A549 (cell line): Measurements from ENCODE around the gene DDR1. TPM values are rescaled to one million over a fixed set of nuclear protein-coding genes. Genes with fewer than 3 reads are reported as not detected.

Experiments used
- ATAC-seq, 2 experiments: fragments of 200-7000 bp in 1 of 2; fragments of >200 bp in 1 of 2; cut with Nextera tagmentation in 1 of 2; cut with Tn5 transposase in 1 of 2; 3 replicates each; pipeline versions ENCODE4 v1.8.0 to v1.9.1; 2018 to 2020; ENCODE audit warnings: mild to moderate bottlenecking in 1 of 2, moderate library complexity in 1 of 2
- CTCF ChIA-PET: fragments of 300-600 bp; sonication (Branson Sonifier 250); formaldehyde crosslinking; extraction: SDS; loops from one replicate; lab custom pipeline; 2021; ENCODE audit warnings: antibody characterized with exemption, inconsistent platforms; lab: Yijun Ruan, JAX
- POLR2A ChIA-PET: fragments of 350-600 bp; formaldehyde crosslinking; extraction: SDS; loops from one replicate; lab custom pipeline; 2021; ENCODE audit warnings: antibody characterized with exemption, inconsistent platforms; lab: Yijun Ruan, JAX
- DNase-seq, 2 experiments: peaks; one replicate each; pipeline versions ENCODE4 v3.0.0 to v3.0.0-alpha.2; 2011 to 2016; ENCODE audit warnings: low read depth in 1 of 2, low spot score in 1 of 2
- FAIRE-seq: peaks from 2 replicates; lab custom pipeline; 2011; peaks lifted over from hg19 to GRCh38; lab: Jason Lieb, UNC
- H3K27ac ChIP-seq, 2 experiments: fragments of >200 bp; sonication (Bioruptor Twin); formaldehyde crosslinking; 3 replicates each; pipeline ENCODE4 v1.5.1; 2016 to 2017
- H3K4me1 ChIP-seq: fragments of >200 bp; sonication (Bioruptor Twin); formaldehyde crosslinking; 3 replicates; pipeline ENCODE4 v1.6.1; 2016
- H3K4me2 ChIP-seq: fragments of >200 bp; sonication (Bioruptor Twin); formaldehyde crosslinking; 3 replicates; pipeline ENCODE4 v1.6.1; 2016
- H3K4me3 ChIP-seq: fragments of >200 bp; sonication (Bioruptor Twin); formaldehyde crosslinking; 3 replicates; pipeline ENCODE4 v1.5.1; 2016
- H3K9me3 ChIP-seq: fragments of >200 bp; sonication (Bioruptor Twin); formaldehyde crosslinking; 3 replicates; pipeline ENCODE4 v1.6.1; 2016
- BHLHE40 ChIP-seq: IDR thresholded peaks from 2 replicates; pipeline ENCODE4 v1.6.1; 2012; ENCODE audit warnings: low read depth, low read length, inconsistent platforms
- CBX8 ChIP-seq: fragments of 200-600 bp; sonication (generic); IDR thresholded peaks from 2 replicates; pipeline ENCODE4 v1.6.1; 2016
- CEBPB ChIP-seq, 2 experiments: fragments of >200 bp in 1 of 2; sonication (Bioruptor Twin) in 1 of 2; formaldehyde crosslinking in 1 of 2; IDR thresholded peaks; 2 replicates each; pipeline ENCODE4 v1.6.1; 2012 to 2016
- CHD2 ChIP-seq: fragments of 150-350 bp; IDR thresholded peaks from 2 replicates; pipeline ENCODE4 v1.6.1; 2014; ENCODE audit warnings: low read length; ENCODE audit not compliant: partially characterized antibody
- EHF ChIP-seq: fragments of 250-450 bp; sonication (Bioruptor Pico); IDR thresholded peaks from 2 replicates; pipeline ENCODE4 v1.5.0; 2020; ENCODE audit warnings: mild to moderate bottlenecking
- FOSB ChIP-seq: fragments of 250-450 bp; sonication (Bioruptor Pico); IDR thresholded peaks from 2 replicates; pipeline ENCODE4 v1.5.0; 2020; ENCODE audit warnings: mild to moderate bottlenecking, moderate library complexity
- FOSL2 ChIP-seq, 2 experiments: fragments of 450-650 bp in 1 of 2; fragments of >200 bp in 1 of 2; sonication (Bioruptor Twin) in 1 of 2; formaldehyde crosslinking; IDR thresholded peaks; 2 replicates each; pipeline versions ENCODE4 v1.5.0 to v1.6.1; 2016 to 2020; ENCODE audit warnings: mild to moderate bottlenecking in 1 of 2, moderate library complexity in 1 of 2
- HDAC2 ChIP-seq: fragments of 200-600 bp; sonication (generic); IDR thresholded peaks from 2 replicates; pipeline ENCODE4 v1.6.1; 2016
- HES2 ChIP-seq: fragments of >200 bp; sonication (Bioruptor Twin); formaldehyde crosslinking; IDR thresholded peaks from 2 replicates; pipeline ENCODE4 v1.6.1; 2016
- HEYL ChIP-seq: fragments of 250-450 bp; sonication (Bioruptor Pico); IDR thresholded peaks from 2 replicates; pipeline ENCODE4 v1.8.0; 2021; ENCODE audit warnings: mild to moderate bottlenecking, moderate library complexity
- HOXB13 ChIP-seq: fragments of 250-450 bp; sonication (Bioruptor Pico); IDR thresholded peaks from 2 replicates; pipeline ENCODE4 v1.5.0; 2020; ENCODE audit warnings: low read depth, mild to moderate bottlenecking, moderate library complexity
- HOXB5 ChIP-seq: fragments of 250-450 bp; sonication (Bioruptor Pico); IDR thresholded peaks from 2 replicates; pipeline ENCODE4 v1.5.0; 2020; ENCODE audit warnings: mild to moderate bottlenecking, moderate library complexity
- MAZ ChIP-seq: fragments of 150-350 bp; IDR thresholded peaks from 2 replicates; pipeline ENCODE4 v1.6.1; 2014; ENCODE audit warnings: antibody characterized with exemption, low read depth, low read length, borderline replicate concordance
- MYC ChIP-seq: IDR thresholded peaks from 2 replicates; pipeline ENCODE4 v1.6.1; 2012; ENCODE audit warnings: mild to moderate bottlenecking, inconsistent platforms, low read length, improper control_type of control experiment, borderline replicate concordance
- NFE2L2 ChIP-seq: fragments of 150-350 bp; conservative IDR thresholded peaks from 2 replicates; pipeline ENCODE4 v1.6.1; 2014; ENCODE audit warnings: low read length
- NPAS2 ChIP-seq: fragments of 250-450 bp; sonication (Bioruptor Pico); IDR thresholded peaks from 2 replicates; pipeline ENCODE4 v1.8.0; 2022; ENCODE audit warnings: mild to moderate bottlenecking, moderate library complexity, borderline replicate concordance
- NR3C1 ChIP-seq: fragments of >200 bp; sonication (Bioruptor Twin); formaldehyde crosslinking; IDR thresholded peaks from 3 replicates; pipeline ENCODE4 v1.6.1; 2017
- PHF8 ChIP-seq: fragments of 200-600 bp; sonication (generic); IDR thresholded peaks from 2 replicates; pipeline ENCODE4 v1.6.1; 2016; ENCODE audit warnings: low read depth, mild to moderate bottlenecking, antibody characterized with exemption, moderate library complexity, borderline replicate concordance
- POLR2AphosphoS2 ChIP-seq: conservative IDR thresholded peaks from 2 replicates; pipeline ENCODE4 v1.6.1; 2012; ENCODE audit warnings: low read length, improper control_type of control experiment, inconsistent platforms
- RARB ChIP-seq: fragments of 250-450 bp; sonication (Bioruptor Pico); IDR thresholded peaks from 2 replicates; pipeline ENCODE4 v1.8.0; 2021; ENCODE audit warnings: mild to moderate bottlenecking, moderate library complexity
- RNF2 ChIP-seq: fragments of 200-600 bp; sonication (generic); IDR thresholded peaks from 2 replicates; pipeline ENCODE4 v1.6.1; 2016; ENCODE audit warnings: low read depth, mild to moderate bottlenecking, antibody characterized with exemption, moderate library complexity, borderline replicate concordance
- ZC3H11A ChIP-seq: fragments of 450-650 bp; IDR thresholded peaks from 2 replicates; pipeline ENCODE4 v1.6.1; 2014; ENCODE audit warnings: antibody characterized with exemption, mild to moderate bottlenecking
- ZFP36 ChIP-seq: fragments of 450-650 bp; IDR thresholded peaks from 2 replicates; pipeline ENCODE4 v1.6.1; 2014; ENCODE audit warnings: borderline replicate concordance; ENCODE audit not compliant: partially characterized antibody
- ZNF302 ChIP-seq: fragments of 250-450 bp; sonication (Bioruptor Pico); IDR thresholded peaks from 2 replicates; pipeline ENCODE4 v1.9.0; 2021; ENCODE audit warnings: inconsistent platforms, mild to moderate bottlenecking, moderate library complexity
- ZSCAN20 ChIP-seq: fragments of 250-450 bp; sonication (Bioruptor Pico); IDR thresholded peaks from 2 replicates; pipeline ENCODE4 v1.8.0; 2022; ENCODE audit warnings: mild to moderate bottlenecking, moderate library complexity
- WGBS: methylation state at CpG from one replicate; pipeline ENCODE4 v1.1.6; 2017; ENCODE audit errors: missing lambda C conversion rate; 5-methylcytosine and 5-hydroxymethylcytosine counted together
- polyA plus RNA-seq, 4 experiments: library from polyadenylated mRNA; depleted of rRNA in 3 of 4; stranded (reverse); fragments of >200 nt; fragmentation: RNase III in 1 of 4; extraction: RNeasy Plus Mini Kit Qiagen cat#74134 plus additional on column Dnase treatment in 1 of 4; gene quantifications; 2 replicates in 3 of 4; 3 replicates in 1 of 4; pipeline ENCODE4 v1.2.3, GENCODE V29; 2011 to 2017
- TF ChIP-seq, protein P1 (sequence below): fragments of 450-650 bp; IDR thresholded peaks from 2 replicates; pipeline ENCODE4 v1.6.1; 2014; ENCODE audit warnings: antibody characterized with exemption

The DDR1 gene
- polyA plus RNA-seq, 2 of the 4 experiments (the other 2 are of a cell fraction), result 19.8 to 43.5 TPM

- 94% methylated on average over 4 of the region's 4 CpGs for WGBS
- CTCF ChIA-PET, result interaction anchor here (0.6 to 1.7 kb wide), 9 partner anchors 9 to 210 kb away, joined by 3 to 6 read pairs (median 4); no protein-coding TSS in a partner anchor
- H3K4me2 ChIP-seq, result no peak overlapping the region
- FAIRE-seq (no peak), DNase-seq (no peak), ATAC-seq (no peak)
- peak overlapping the region in 1 of 2 experiments; percentile 35; a peak in 1 of 6 replicates for H3K27ac ChIP-seq
- TF ChIP-seq ZC3H11A (no peak), ZSCAN20 (CRISPR knock-in tag) (no peak), CHD2 (no peak), HOXB5 (CRISPR knock-in tag) (no peak), FOSB (no peak), CBX8 (no peak), HDAC2 (no peak)
- TF ChIP-seq, protein P1, sequence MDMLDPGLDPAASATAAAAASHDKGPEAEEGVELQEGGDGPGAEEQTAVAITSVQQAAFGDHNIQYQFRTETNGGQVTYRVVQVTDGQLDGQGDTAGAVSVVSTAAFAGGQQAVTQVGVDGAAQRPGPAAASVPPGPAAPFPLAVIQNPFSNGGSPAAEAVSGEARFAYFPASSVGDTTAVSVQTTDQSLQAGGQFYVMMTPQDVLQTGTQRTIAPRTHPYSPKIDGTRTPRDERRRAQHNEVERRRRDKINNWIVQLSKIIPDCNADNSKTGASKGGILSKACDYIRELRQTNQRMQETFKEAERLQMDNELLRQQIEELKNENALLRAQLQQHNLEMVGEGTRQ, result no peak
- TF ChIP-seq, all 56 proteins: peak for 0
- no peak overlapping the region for H3K4me3 ChIP-seq
- H3K9me3 ChIP-seq, result no peaks in the 10 kb centered on the region
- POLR2A ChIA-PET, result interaction anchor here (0.6 kb wide), 1 partner anchor 158 kb away, joined by 4 read pairs; no protein-coding TSS in a partner anchor
- H3K4me1 ChIP-seq, result peaks cover 25% of the 10 kb centered on the region
These were observed 5.2 kb downstream of the DDR1 start for GRCh38 chr6:30889496-30889885.

DNA sequence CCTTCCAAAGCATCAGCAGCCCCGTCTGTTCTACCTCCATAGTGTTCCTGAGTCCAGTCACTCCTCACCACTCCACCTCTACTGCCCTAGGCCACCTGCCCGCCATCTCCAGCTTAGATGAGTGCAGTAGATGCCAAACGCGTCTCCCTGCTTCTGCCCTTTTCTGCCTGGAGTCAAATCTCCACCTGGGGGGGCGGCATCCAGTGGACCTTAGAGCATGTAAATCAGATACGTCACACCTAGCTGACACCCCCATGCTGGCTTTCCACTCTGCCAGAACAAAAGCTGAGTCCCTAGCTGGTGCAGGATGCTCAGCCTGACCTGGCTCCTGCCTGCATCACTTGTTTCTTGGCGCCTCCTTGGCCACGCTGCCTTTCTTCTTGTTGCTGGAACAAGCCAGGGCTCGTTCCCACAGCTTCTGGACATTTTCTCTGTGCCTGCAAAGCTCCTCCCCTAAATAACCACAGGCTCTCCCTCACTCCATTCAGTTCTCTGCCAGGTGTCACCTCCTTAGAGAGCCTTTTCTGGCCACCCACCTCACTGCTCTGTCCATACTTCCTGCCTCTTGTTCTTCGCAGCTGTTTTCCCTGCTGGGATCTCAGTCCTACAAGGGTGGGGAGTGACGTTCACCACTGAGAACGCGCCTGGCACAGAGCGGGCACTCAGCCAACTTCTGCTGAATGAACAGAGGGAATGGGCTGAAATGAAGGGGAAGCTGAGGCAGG lies 5.8 kb downstream of the DDR1 start:
- ATAC-seq, result no peak
- WGBS, result 98% methylated on average over 14 of the region's 14 CpGs
- H3K27ac ChIP-seq, result peak overlapping the region in 1 of 2 experiments; percentile 35; a peak in 2 of 6 replicates
- H3K9me3 ChIP-seq, result no peaks in the 10 kb centered on the region
- H3K4me2 ChIP-seq, result no peak overlapping the region
- FAIRE-seq, result no peak
- CTCF ChIA-PET, result interaction anchor here (0.7 to 1.7 kb wide), 11 partner anchors 10 to 211 kb away, joined by 3 to 6 read pairs (median 4); no protein-coding TSS in a partner anchor
- no peak for TF ChIP-seq CEBPB (IDR thresholded peaks at IDR 0.05)
- TF ChIP-seq HEYL (CRISPR knock-in tag), result no peak
- TF ChIP-seq NPAS2 (CRISPR knock-in tag), result no peak
- no peak for TF ChIP-seq EHF (CRISPR knock-in tag)
- TF ChIP-seq ZNF302 (CRISPR knock-in tag), result no peak
- TF ChIP-seq POLR2AphosphoS2, result no peak
- no peak for TF ChIP-seq FOSL2 (IDR thresholded peaks at IDR 0.05)
- TF ChIP-seq FOSL2 (CRISPR knock-in tag; IDR thresholded peaks at IDR 0.05), result no peak
- no peak for TF ChIP-seq NR3C1
- TF ChIP-seq CBX8, result no peak
- TF ChIP-seq HOXB13 (CRISPR knock-in tag), result no peak
- TF ChIP-seq RNF2, result no peak
- TF ChIP-seq NFE2L2, result no peak
- no peak for TF ChIP-seq ZSCAN20 (CRISPR knock-in tag)
- no peak for TF ChIP-seq MYC
- TF ChIP-seq, all 56 proteins: peak for 0
- Histone ChIP-seq H3K4me1 (peaks cover 25% of the 10 kb centered on the region), H3K4me3 (no peak overlapping the region)
- POLR2A ChIA-PET, result no interaction called here
- DNase-seq, result no peak

DNA sequence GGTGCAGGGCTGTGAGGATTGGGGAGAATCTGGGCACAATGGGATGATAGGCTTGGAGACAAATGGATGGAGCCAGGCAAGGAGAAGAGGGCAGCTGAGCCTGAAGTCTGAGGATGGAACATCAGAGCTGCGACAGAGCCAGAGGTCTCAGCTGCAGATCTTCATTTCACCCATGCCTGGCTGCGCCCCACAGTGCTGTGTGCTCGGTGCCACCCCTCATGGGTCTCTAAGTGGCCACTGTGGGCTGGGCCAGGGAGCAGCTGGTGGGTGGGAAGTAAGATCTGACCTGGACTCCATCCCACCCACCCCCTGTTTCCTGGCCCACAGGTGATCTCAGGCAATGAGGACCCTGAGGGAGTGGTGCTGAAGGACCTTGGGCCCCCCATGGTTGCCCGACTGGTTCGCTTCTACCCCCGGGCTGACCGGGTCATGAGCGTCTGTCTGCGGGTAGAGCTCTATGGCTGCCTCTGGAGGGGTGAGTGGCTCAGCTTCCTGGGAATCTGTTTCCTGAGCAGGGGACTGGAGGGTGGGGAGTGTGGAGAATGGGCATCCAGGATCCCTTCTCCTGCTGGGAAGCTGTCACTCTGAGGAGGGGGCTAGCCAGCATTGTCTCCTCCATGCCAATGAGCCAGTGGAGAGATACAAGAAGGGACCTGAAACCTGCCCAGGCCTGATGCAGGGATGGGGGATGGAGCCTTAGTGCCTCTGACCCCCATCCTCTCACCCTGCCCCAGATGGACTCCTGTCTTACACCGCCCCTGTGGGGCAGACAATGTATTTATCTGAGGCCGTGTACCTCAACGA lies 6.5 kb downstream of the DDR1 start:
- peak overlapping the region in 1 of 2 experiments; percentile 35; a peak in 1 of 6 replicates for H3K27ac ChIP-seq
- no peak for FAIRE-seq
- WGBS, result 74% methylated on average over 6 of the region's 12 CpGs
- TF ChIP-seq HEYL (CRISPR knock-in tag), result no peak
- no peak for TF ChIP-seq BHLHE40
- no peak for TF ChIP-seq HDAC2
- no peak for TF ChIP-seq FOSL2 (IDR thresholded peaks at IDR 0.05)
- no peak for TF ChIP-seq FOSL2 (CRISPR knock-in tag; IDR thresholded peaks at IDR 0.05)
- TF ChIP-seq PHF8, result no peak
- no peak for TF ChIP-seq CHD2
- TF ChIP-seq RARB (CRISPR knock-in tag), result no peak
- no peak for TF ChIP-seq NPAS2 (CRISPR knock-in tag)
- TF ChIP-seq HES2, result no peak
- no peak for TF ChIP-seq RNF2
- TF ChIP-seq MAZ, result no peak
- TF ChIP-seq EHF (CRISPR knock-in tag), result no peak
- TF ChIP-seq ZFP36, result no peak

More for the DNA sequence above, 6.5 kb downstream of the DDR1 start:
- ChIA-PET POLR2A (no interaction called here), CTCF (interaction anchor here (0.7 to 1.7 kb wide), 11 partner anchors 9 to 211 kb away, joined by 3 to 4 read pairs (median 3); no protein-coding TSS in a partner anchor)
- ATAC-seq (no peak), DNase-seq (no peak)
- Histone ChIP-seq H3K4me3 (no peak overlapping the region), H3K4me1 (peaks cover 25% of the 10 kb centered on the region), H3K4me2 (no peak overlapping the region), H3K9me3 (no peaks in the 10 kb centered on the region)
